Mesenchymal stem cell (in vitro differentiated cells and primary cell): ENCODE data around the gene SERPINA12.

Source experiments
- DNase-seq: peaks from one replicate; pipeline ENCODE4 v3.0.0-alpha.2; 2013
- H2AFZ ChIP-seq: one replicate; pipeline ENCODE4 v1.6.1; 2013; ENCODE audit warnings: low read depth, mild to moderate bottlenecking, control low read depth, inconsistent platforms, low read length, moderate library complexity
- H2AK5ac ChIP-seq: 2 replicates; pipeline ENCODE4 v1.6.1; 2013; ENCODE audit warnings: low read length, moderate library complexity, mild to moderate bottlenecking, inconsistent platforms; ENCODE audit not compliant: severe bottlenecking
- H2BK120ac ChIP-seq: one replicate; pipeline ENCODE4 v1.6.1; 2013; ENCODE audit warnings: low read depth, mild to moderate bottlenecking, inconsistent platforms, low read length, moderate library complexity
- H2BK12ac ChIP-seq, 2 experiments: one replicate each; pipeline ENCODE4 v1.6.1; 2013; ENCODE audit warnings: inconsistent platforms in 2 of 2, low read length in 2 of 2, mild to moderate bottlenecking in 2 of 2, moderate library complexity in 2 of 2, control low read depth in 1 of 2
- H2BK15ac ChIP-seq: one replicate; pipeline ENCODE4 v1.6.1; 2013; ENCODE audit warnings: mild to moderate bottlenecking, low read depth, inconsistent platforms; ENCODE audit not compliant: poor library complexity, severe bottlenecking
- H2BK5ac ChIP-seq: 2 replicates; pipeline ENCODE4 v1.6.1; 2013; ENCODE audit warnings: low read depth, mild to moderate bottlenecking, low read length, control low read depth, inconsistent platforms; ENCODE audit not compliant: poor library complexity, severe bottlenecking
- H3K14ac ChIP-seq, 2 experiments: one replicate each; pipeline ENCODE4 v1.6.1; 2013; ENCODE audit warnings: inconsistent platforms in 2 of 2, low read length in 2 of 2, control low read depth in 1 of 2, mild to moderate bottlenecking in 1 of 2, moderate library complexity in 1 of 2
- H3K18ac ChIP-seq, 2 experiments: one replicate each; pipeline ENCODE4 v1.6.1; 2013; ENCODE audit warnings: inconsistent platforms in 2 of 2, low read length in 2 of 2, control low read depth in 1 of 2, low read depth in 1 of 2, mild to moderate bottlenecking in 1 of 2
- H3K23ac ChIP-seq, 2 experiments: one replicate each; pipeline ENCODE4 v1.6.1; 2013; ENCODE audit warnings: inconsistent platforms in 2 of 2, low read length in 2 of 2, mild to moderate bottlenecking in 2 of 2, moderate library complexity in 2 of 2, control low read depth in 1 of 2
- H3K27ac ChIP-seq: 2 replicates; pipeline ENCODE4 v1.5.1; 2013; ENCODE audit warnings: mild to moderate bottlenecking, moderate library complexity, low read length, control low read depth, inconsistent platforms; ENCODE audit not compliant: poor library complexity, severe bottlenecking
- H3K27me3 ChIP-seq, 2 experiments: 2 replicates each; pipeline versions ENCODE4 v1.6.1 to v1.7.0; 2013; ENCODE audit warnings: low read length in 2 of 2, mild to moderate bottlenecking in 2 of 2, moderate library complexity in 2 of 2, control low read depth in 1 of 2, inconsistent platforms in 1 of 2; ENCODE audit not compliant: control insufficient read depth in 1 of 2, insufficient read depth in 1 of 2
- H3K36me3 ChIP-seq, 2 experiments: 2 replicates each; pipeline versions ENCODE4 v1.6.1 to v1.7.0; 2013; ENCODE audit warnings: low read length in 2 of 2, control low read depth in 1 of 2, inconsistent platforms in 1 of 2, low read depth in 1 of 2, mild to moderate bottlenecking in 1 of 2; ENCODE audit not compliant: insufficient read depth in 2 of 2, control insufficient read depth in 1 of 2
- H3K4ac ChIP-seq, 2 experiments: one replicate each; pipeline ENCODE4 v1.6.1; 2013; ENCODE audit warnings: inconsistent platforms in 2 of 2, low read length in 2 of 2, mild to moderate bottlenecking in 2 of 2, moderate library complexity in 2 of 2, control low read depth in 1 of 2, low read depth in 1 of 2
- H3K4me1 ChIP-seq: 2 replicates; pipeline ENCODE4 v1.6.1; 2013; ENCODE audit warnings: low read depth, low read length, control low read depth; ENCODE audit not compliant: control insufficient read depth, insufficient read depth
- H3K4me2 ChIP-seq: 2 replicates; pipeline ENCODE4 v1.6.1; 2013; ENCODE audit warnings: low read length, mild to moderate bottlenecking, inconsistent platforms; ENCODE audit not compliant: poor library complexity, severe bottlenecking
- H3K4me3 ChIP-seq, 2 experiments: 2 replicates each; pipeline versions ENCODE4 v1.5.1 to v1.7.0; 2013; ENCODE audit warnings: low read length in 2 of 2, mild to moderate bottlenecking in 2 of 2, control low read depth in 1 of 2, low read depth in 1 of 2; ENCODE audit not compliant: insufficient read depth in 1 of 2
- H3K79me1 ChIP-seq: replicated peaks from 2 replicates; pipeline ENCODE4 v1.6.1; 2013; ENCODE audit warnings: mild to moderate bottlenecking, control low read depth, low read length, inconsistent platforms; ENCODE audit not compliant: poor library complexity, severe bottlenecking
- H3K9ac ChIP-seq: 2 replicates; pipeline ENCODE4 v1.7.0; 2013; ENCODE audit warnings: mild to moderate bottlenecking, low read length, moderate library complexity
- H3K9me3 ChIP-seq: 2 replicates; pipeline ENCODE4 v1.7.0; 2013; ENCODE audit warnings: mild to moderate bottlenecking, low read length; ENCODE audit not compliant: control insufficient read depth
- H4K8ac ChIP-seq: one replicate; pipeline ENCODE4 v1.6.1; 2013; ENCODE audit warnings: inconsistent platforms, mild to moderate bottlenecking, low read length, moderate library complexity
- H4K91ac ChIP-seq: one replicate; pipeline ENCODE4 v1.6.1; 2013; ENCODE audit warnings: mild to moderate bottlenecking, low read length, inconsistent platforms
- whole genome bisulfite sequencing: methylation state at CpG from one replicate; pipeline ENCODE4 v1.1.7; 2013; ENCODE audit warnings: mixed read lengths; 5-methylcytosine and 5-hydroxymethylcytosine counted together

Gene SERPINA12

GRCh38 chr14:94465042-94465441 is 44.2 kb downstream of the SERPINA12 start:
- no peak overlapping the region for H3K4ac ChIP-seq
- no peak overlapping the region for H2BK12ac ChIP-seq
- H3K4me1 ChIP-seq = no peaks in the 10 kb centered on the region
- H3K14ac ChIP-seq = no peak overlapping the region
- no peak for DNase-seq
- WGBS = 67% methylated on average over 5 of the region's 5 CpGs
- no peak overlapping the region for H2BK5ac ChIP-seq
- no peak overlapping the region for H2BK120ac ChIP-seq
- no peak overlapping the region for H3K27ac ChIP-seq
- H2AFZ ChIP-seq = no peak overlapping the region
- no peak overlapping the region for H3K23ac ChIP-seq
- no peak overlapping the region for H3K9ac ChIP-seq
- H4K8ac ChIP-seq = no peak overlapping the region
- no peaks in the 10 kb centered on the region for H3K36me3 ChIP-seq
- no peak overlapping the region for H3K4me2 ChIP-seq
- peaks cover 0 to 29% of the 10 kb centered on the region in 2 experiments for H3K27me3 ChIP-seq
- H3K9me3 ChIP-seq = peaks cover 4% of the 10 kb centered on the region
- H3K79me1 ChIP-seq = no peaks in the 10 kb centered on the region
- H2AK5ac ChIP-seq = no peak overlapping the region
- H3K18ac ChIP-seq = no peak overlapping the region
- no peak overlapping the region for H4K91ac ChIP-seq
- no peak overlapping the region for H2BK15ac ChIP-seq
- H3K4me3 ChIP-seq = no peak overlapping the region

- Histone ChIP-seq H3K9ac (no peak overlapping the region), H3K14ac (no peak overlapping the region), H3K4ac (no peak overlapping the region), H3K23ac (no peak overlapping the region), H3K4me1 (no peaks in the 10 kb centered on the region), H3K18ac (no peak overlapping the region), H3K27me3 (peaks cover 0 to 29% of the 10 kb centered on the region in 2 experiments), H2BK5ac (no peak overlapping the region), H3K4me2 (no peak overlapping the region), H2BK15ac (no peak overlapping the region), H3K27ac (no peak overlapping the region), H4K91ac (no peak overlapping the region), H2AK5ac (no peak overlapping the region), H3K79me1 (no peaks in the 10 kb centered on the region), H3K4me3 (no peak overlapping the region), H3K36me3 (no peaks in the 10 kb centered on the region), H2AFZ (no peak overlapping the region), H3K9me3 (peaks cover 4% of the 10 kb centered on the region), H2BK120ac (no peak overlapping the region), H4K8ac (no peak overlapping the region), H2BK12ac (no peak overlapping the region)
- no peak for DNase-seq
- 86% methylated on average over 5 of the region's 5 CpGs for WGBS
These were observed 45.0 kb downstream of the SERPINA12 start for GRCh38 chr14:94464290-94464689.

GRCh38 chr14:94462763-94463572 is 46.3 kb downstream of the SERPINA12 start:
- H3K9me3 ChIP-seq = peaks cover 4% of the 10 kb centered on the region
- no peak overlapping the region for H2BK15ac ChIP-seq
- no peak overlapping the region for H2BK5ac ChIP-seq
- no peak overlapping the region for H3K23ac ChIP-seq
- H3K27me3 ChIP-seq = peaks cover 0 to 28% of the 10 kb centered on the region in 2 experiments
- no peak overlapping the region for H2AK5ac ChIP-seq
- DNase-seq = no peak
- H3K4me1 ChIP-seq = no peaks in the 10 kb centered on the region
- H3K4ac ChIP-seq = no peak overlapping the region
- H3K27ac ChIP-seq = no peak overlapping the region
- H3K79me1 ChIP-seq = no peaks in the 10 kb centered on the region
- H2AFZ ChIP-seq = no peak overlapping the region
- H3K18ac ChIP-seq = no peak overlapping the region
- no peak overlapping the region for H2BK12ac ChIP-seq
- no peak overlapping the region for H3K4me2 ChIP-seq
- H4K91ac ChIP-seq = no peak overlapping the region
- no peak overlapping the region for H2BK120ac ChIP-seq
- H3K9ac ChIP-seq = no peak overlapping the region
- H3K36me3 ChIP-seq = no peaks in the 10 kb centered on the region
- no peak overlapping the region for H3K4me3 ChIP-seq
- no peak overlapping the region for H3K14ac ChIP-seq
- 74% methylated on average over 7 of the region's 7 CpGs for WGBS
- H4K8ac ChIP-seq = no peak overlapping the region

- Histone ChIP-seq H2BK12ac (no peak overlapping the region), H2BK5ac (no peak overlapping the region), H2BK120ac (no peak overlapping the region), H3K9me3 (peaks cover 4% of the 10 kb centered on the region), H2BK15ac (no peak overlapping the region), H3K36me3 (no peaks in the 10 kb centered on the region), H4K8ac (no peak overlapping the region), H3K9ac (no peak overlapping the region), H3K4ac (no peak overlapping the region), H2AFZ (no peak overlapping the region), H4K91ac (no peak overlapping the region), H3K27ac (no peak overlapping the region), H3K27me3 (peaks cover 0 to 21% of the 10 kb centered on the region in 2 experiments), H3K4me3 (no peak overlapping the region), H3K18ac (no peak overlapping the region), H3K4me1 (no peaks in the 10 kb centered on the region), H3K79me1 (no peaks in the 10 kb centered on the region), H3K4me2 (no peak overlapping the region), H3K23ac (no peak overlapping the region), H2AK5ac (no peak overlapping the region), H3K14ac (no peak overlapping the region)
- WGBS = 83% methylated on average over 6 of the region's 6 CpGs
- DNase-seq = no peak
These were observed 47.1 kb downstream of the SERPINA12 start for GRCh38 chr14:94462219-94462551.
